ENCODE measurements around the gene SAMM50. TPM values are rescaled to one million over a fixed set of nuclear protein-coding genes. Genes with fewer than 3 reads are reported as not detected.

SAMM50 gene
- total RNA-seq, 6 donors from 2014 or later = 17.8 to 34.7 (median 25.0) TPM

- ATAC-seq (ENCODE audit: low FRiP score in 2 of 2) (no peak), DNase-seq (no peak)
- WGBS, 2 donors = 82 to 84% methylated on average over 6 to 9 of the region's 9 CpGs
- peaks cover 4 to 76% (median 50%) of the 10 kb centered on the region in 4 donors for H3K36me3 ChIP-seq
- no peaks in the 10 kb centered on the region for H3K27me3 ChIP-seq
- H3K4me1 ChIP-seq = peaks cover 0 to 21% (median 0%) of the 10 kb centered on the region in 4 donors
- no peak overlapping the region for H3K4me3 ChIP-seq
- H3K9me3 ChIP-seq = no peaks in the 10 kb centered on the region
- no peak overlapping the region for H3K27ac ChIP-seq
- no peak for TF ChIP-seq EP300 (IDR thresholded peaks at IDR 0.05)
- no peak for TF ChIP-seq POLR2A (IDR thresholded peaks at IDR 0.05)
- TF ChIP-seq POLR2AphosphoS5 (IDR thresholded peaks at IDR 0.05) = no peak
- TF ChIP-seq CTCF (IDR thresholded peaks at IDR 0.05) = no peak
These were observed 39.2 kb downstream of the SAMM50 start for GRCh38 chr22:43994416-43994815.

DNA sequence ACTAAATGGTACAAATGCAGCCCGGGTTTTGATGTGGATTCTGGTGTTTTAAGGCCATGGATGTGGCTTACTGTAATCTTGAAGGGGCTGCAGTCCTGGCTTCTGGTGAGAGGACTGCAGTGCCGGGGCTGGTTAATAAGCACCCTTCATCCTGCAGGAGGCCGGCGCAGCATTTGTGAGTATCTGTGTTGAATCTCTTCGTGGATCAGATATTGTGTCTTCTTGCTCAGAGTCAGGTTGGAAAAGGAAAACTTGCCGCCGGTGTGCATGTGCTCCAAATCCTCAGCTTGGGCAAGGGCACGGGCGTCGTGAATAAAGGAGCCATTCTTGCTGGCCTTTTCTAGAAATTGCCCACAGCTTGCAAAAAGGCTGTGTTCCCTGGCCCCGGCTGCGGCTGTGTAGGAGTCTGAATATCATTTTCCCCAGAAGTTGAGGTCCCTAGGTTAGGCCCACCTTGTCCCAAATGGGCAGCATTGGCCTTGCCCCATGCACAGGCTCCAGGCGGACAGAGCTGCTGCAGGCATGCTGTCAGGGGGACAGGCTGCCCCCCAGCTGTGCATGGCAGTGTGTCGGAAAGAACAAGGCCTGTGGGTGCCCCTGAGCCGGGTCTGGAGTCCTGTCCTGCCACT lies 39.9 kb downstream of the SAMM50 start:
- no peaks in the 10 kb centered on the region for H3K9me3 ChIP-seq
- H3K27me3 ChIP-seq = no peaks in the 10 kb centered on the region
- DNase-seq (no peak), ATAC-seq (ENCODE audit: low FRiP score in 2 of 2) (no peak)
- TF ChIP-seq CTCF (IDR thresholded peaks at IDR 0.05) (no peak), EP300 (IDR thresholded peaks at IDR 0.05) (no peak), POLR2AphosphoS5 (IDR thresholded peaks at IDR 0.05) (no peak), POLR2A (IDR thresholded peaks at IDR 0.05) (no peak)
- H3K36me3 ChIP-seq = peaks cover 4 to 70% (median 43%) of the 10 kb centered on the region in 4 donors
- H3K27ac ChIP-seq = peak overlapping the region in 2 of 4 donors; percentile 66 to 76
- peak overlapping the region in 1 of 4 donors; percentile 30 for H3K4me3 ChIP-seq
- 96 to 98% methylated on average over 14 to 15 of the region's 15 CpGs for WGBS, 2 donors
- peaks cover 0 to 21% (median 0%) of the 10 kb centered on the region in 4 donors for H3K4me1 ChIP-seq

DNA sequence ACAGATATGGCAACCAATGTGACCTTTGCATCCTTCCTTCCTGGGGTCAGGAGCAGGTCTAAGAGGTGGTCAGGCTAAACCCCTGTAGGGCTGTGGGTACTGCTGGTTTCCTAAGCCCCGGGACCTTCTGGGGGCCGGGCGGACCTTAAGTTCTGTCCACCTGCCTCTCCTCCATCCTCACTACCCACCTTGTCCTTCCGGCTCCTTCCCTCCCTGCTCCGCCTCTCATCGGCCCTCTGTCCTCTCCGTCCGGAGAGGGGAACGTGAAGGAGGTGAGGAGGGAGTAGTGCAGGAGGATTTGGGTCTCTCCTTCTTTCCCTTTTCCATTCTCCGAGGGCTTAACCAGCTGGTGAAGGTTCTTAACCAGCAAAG lies 40.5 kb downstream of the SAMM50 start:
- peak overlapping the region in 3 of 4 donors; percentile 20 to 40 (median 30) for H3K4me3 ChIP-seq
- peaks cover 4 to 64% (median 38%) of the 10 kb centered on the region in 4 donors for H3K36me3 ChIP-seq
- H3K4me1 ChIP-seq = peaks cover 0 to 21% (median 0%) of the 10 kb centered on the region in 4 donors
- no peaks in the 10 kb centered on the region for H3K27me3 ChIP-seq
- WGBS, 2 donors = 48 to 73% methylated on average over 10 of the region's 10 CpGs
- H3K27ac ChIP-seq = peak overlapping the region in 3 of 4 donors; percentile 45 to 76 (median 66)
- no peaks in the 10 kb centered on the region for H3K9me3 ChIP-seq
- no peak for ATAC-seq (ENCODE audit: low FRiP score in 2 of 2)
- TF ChIP-seq CTCF (IDR thresholded peaks at IDR 0.05) = no peak
- TF ChIP-seq POLR2A (IDR thresholded peaks at IDR 0.05) = no peak
- TF ChIP-seq EP300 (IDR thresholded peaks at IDR 0.05) = no peak
- TF ChIP-seq POLR2AphosphoS5 (IDR thresholded peaks at IDR 0.05) = no peak
- DNase-seq = no peak

DNA sequence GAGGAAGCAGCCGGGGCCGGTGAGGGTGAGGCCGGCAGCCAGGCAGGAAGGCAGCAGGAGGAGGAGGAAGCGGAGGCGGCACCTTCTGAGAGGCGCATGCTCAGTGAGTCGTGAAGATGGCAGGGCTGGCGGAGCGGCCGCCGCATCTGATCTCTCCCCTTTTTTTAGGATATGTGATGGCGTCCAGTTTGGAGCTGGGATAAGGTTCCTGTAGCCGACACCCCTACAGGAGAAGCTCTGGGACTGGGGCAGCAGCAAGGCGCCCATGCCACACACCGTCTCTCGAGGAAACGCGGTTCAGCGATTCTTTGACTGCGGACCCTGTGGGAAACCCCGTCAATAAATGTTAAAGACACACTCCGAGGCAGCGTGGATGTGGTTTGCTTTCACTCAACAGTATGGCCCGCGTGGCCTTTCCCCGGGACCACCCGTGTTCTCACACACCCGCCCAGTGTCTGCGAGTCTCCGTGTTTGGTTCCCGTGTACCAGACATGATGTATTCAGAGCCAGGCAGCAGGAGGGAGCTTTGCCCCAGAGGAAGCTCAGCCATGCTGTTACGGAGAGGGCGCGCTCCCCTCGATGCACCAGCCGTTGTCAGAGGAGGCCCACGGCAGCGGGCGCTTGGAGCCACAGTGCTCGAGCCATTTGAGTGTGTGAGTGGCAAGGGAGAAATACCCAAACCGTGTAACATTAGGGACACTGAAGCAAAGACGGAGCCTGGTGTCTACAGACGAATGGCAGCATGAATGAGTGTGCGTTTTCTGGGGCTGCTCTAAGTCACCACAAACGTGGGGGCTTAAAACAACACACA lies 41.1 kb downstream of the SAMM50 start:
- no peaks in the 10 kb centered on the region for H3K9me3 ChIP-seq
- H3K4me1 ChIP-seq = peaks cover 0 to 21% (median 0%) of the 10 kb centered on the region in 4 donors
- ATAC-seq (ENCODE audit: low FRiP score in 2 of 2) = peak in 1 of 2 donors; percentile 73
- peak overlapping the region in 3 of 4 donors; percentile 20 to 40 (median 30) for H3K4me3 ChIP-seq
- 79 to 83% methylated on average over 45 of the region's 45 CpGs for WGBS, 2 donors
- no peaks in the 10 kb centered on the region for H3K27me3 ChIP-seq
- peak overlapping the region in 3 of 4 donors; percentile 45 to 76 (median 66) for H3K27ac ChIP-seq
- DNase-seq = peak; percentile 67 to 86
- TF ChIP-seq POLR2A (IDR thresholded peaks at IDR 0.05) (no peak), CTCF (IDR thresholded peaks at IDR 0.05) (no peak), EP300 (IDR thresholded peaks at IDR 0.05) (no peak), POLR2AphosphoS5 (IDR thresholded peaks at IDR 0.05) (no peak)
- H3K36me3 ChIP-seq = peaks cover 4 to 58% (median 34%) of the 10 kb centered on the region in 4 donors
